GM18867 (cell line): ENCODE measurements around the gene TXK.

Source experiments
- ATAC-seq: cut with Tn5 transposase; IDR thresholded peaks from one replicate; pipeline ENCODE4 v1.9.1; 2021; ENCODE audit warnings: mild to moderate bottlenecking, moderate library complexity; ENCODE audit not compliant: unreplicated experiment

TXK gene

GRCh38 chr4:48064349-48064748 lies 69.7 kb downstream of the TXK start:
- no peak for ATAC-seq

- ATAC-seq: no peak
Observed at GRCh38 chr4:48058617-48059530, 75.2 kb downstream of the TXK start.

DNA sequence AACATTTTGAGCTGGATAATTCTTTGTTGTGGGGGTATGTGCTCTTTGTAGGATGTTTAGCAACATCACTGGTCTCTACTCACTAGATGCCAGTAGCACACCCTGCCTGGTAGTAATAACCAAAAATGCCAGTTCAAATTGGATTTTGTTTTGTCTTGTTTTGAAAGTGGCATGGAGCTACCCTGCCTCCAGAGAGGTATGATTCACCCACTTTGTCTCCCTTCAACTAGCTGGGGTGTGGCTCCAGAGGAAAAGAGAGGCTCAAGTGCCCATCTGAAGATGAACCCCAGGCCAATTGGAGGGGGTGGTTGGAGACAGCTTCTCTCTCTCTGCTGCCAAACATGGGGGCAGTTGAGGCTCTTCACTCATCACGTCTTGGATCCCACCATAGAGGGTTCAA lies 83.0 kb downstream of the TXK start:
- ATAC-seq: no peak

GRCh38 chr4:48049483-48049882 lies 84.6 kb downstream of the TXK start:
- no peak for ATAC-seq

DNA sequence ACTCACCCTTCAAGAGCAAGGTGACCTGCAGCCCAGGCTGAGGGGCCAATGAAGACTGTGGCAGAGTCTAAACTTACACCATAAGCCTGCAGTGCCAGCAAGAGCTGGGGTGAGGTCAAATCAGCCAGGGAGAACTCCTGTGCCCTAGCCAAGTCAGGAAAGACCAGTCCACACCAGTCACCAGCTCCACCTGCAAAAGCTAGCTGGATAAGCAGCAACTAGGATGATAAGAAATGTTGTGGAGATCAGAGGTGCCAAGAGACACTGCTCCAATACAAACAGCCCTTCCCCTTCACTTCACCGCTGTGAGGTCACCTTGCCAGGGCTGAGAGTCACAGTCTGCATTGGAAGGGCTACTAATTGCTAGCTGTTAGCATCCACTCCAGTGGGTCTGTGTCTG lies 86.2 kb downstream of the TXK start:
- ATAC-seq: peak; percentile 20

DNA sequence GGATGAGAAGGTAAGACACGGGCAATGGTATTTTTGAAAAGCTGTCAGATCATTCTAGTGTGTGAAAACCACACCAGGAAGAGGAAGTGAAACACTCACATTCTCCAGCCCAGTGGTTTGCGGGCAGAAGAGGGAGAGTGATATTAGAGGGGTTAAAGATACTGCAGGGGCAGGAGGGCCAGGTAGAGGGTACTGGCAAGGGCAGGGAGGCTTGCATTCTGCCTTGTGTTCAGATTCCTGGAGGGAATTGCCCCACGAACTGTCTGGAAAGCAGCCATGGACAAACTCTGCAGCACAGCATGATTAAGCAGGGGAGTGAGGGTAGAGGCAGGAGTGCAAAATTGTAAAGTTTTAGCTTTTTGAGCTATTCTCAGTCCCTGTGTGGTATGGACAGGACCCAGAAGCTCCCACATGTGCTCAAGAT lies 86.6 kb downstream of the TXK start:
- ATAC-seq: peak; percentile 98

DNA sequence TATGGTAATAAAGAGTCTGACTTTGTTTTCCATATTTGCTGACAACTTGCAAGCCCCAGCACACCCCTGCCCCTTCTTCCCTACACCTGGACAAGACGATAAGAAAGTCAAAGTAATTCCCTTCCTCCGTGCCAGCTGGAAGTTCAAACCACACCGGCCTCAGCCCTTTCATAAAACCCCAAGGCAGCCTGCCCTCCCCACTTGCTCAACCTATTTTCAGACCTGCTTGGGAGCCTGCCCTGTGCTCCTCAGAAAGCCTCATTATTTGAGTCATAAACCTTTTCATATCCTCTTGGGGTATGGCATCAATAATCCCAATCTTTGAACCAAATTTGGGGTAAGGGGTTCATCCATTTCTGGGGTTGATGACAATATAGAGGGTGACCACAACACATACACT lies 88.0 kb downstream of the TXK start:
- no peak for ATAC-seq

DNA sequence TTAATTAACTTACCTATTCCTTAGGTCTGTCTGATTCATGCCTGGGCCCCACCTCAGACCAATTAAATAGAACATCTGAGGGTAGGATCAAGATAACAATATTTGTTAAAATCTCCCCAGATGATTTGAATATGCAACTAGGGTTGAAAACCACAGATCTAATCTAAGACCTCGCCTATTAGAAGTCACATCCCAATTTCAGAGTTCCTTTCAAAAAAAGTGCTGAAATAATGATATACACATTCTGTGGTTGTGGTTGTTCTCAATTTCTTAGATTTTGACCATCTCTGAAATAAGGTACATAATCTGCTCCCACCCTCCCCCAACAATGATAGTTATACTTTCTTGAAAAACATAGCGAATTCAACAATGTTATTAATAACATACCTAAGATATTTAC lies 89.8 kb downstream of the TXK start:
- ATAC-seq: no peak

GRCh38 chr4:48043504-48043903 lies 90.5 kb downstream of the TXK start:
- ATAC-seq: no peak

GRCh38 chr4:48042979-48043461 lies 91.0 kb downstream of the TXK start:
- no peak for ATAC-seq

DNA sequence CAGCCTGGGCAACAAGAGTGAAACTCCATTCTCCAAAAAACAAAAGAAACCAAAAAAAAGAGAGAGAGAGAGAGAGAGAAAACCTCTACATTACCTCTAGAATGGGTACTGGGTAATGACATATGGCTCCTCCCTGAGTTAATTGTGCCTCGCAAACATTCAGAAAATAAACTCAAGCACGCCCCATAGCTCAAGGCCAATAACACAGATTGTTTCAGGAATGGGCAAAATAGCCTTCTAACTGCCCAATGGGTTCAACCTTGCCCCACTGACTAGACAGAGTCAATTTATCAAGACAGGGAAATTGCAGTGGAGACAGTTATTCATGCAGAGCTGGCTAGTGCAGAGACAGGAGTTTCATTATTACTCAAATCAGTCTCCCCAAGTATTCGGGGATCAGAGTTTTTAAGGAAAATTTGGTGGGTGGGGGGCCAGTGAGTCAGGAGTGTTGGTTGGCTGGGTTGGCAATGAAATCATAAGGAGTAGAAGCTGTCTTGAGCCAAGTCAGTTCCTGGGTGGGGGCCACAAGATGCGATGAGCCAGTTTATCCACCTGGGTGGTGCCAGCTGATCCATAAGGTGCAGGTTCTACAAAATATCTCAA lies 92.4 kb downstream of the TXK start:
- no peak for ATAC-seq

GRCh38 chr4:48039561-48039960 lies 94.5 kb downstream of the TXK start:
- no peak for ATAC-seq

GRCh38 chr4:48038666-48039065 lies 95.4 kb downstream of the TXK start:
- ATAC-seq: no peak

DNA sequence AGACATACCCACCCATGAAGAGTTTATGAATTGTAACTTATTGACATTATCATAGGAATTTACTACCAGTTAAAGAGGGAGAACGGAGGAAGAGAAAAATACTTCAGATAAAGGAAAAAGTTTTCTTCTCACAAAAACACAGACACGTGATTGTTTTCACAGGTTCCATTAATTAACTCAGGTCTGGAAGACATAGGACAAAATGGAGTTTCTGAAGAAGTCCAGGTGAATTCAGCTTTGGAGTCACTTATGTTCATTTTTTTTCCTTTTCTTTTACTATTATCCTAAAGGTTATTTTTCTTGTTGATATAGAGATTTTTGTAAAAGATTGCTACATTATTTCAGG lies 97.0 kb downstream of the TXK start:
- no peak for ATAC-seq

DNA sequence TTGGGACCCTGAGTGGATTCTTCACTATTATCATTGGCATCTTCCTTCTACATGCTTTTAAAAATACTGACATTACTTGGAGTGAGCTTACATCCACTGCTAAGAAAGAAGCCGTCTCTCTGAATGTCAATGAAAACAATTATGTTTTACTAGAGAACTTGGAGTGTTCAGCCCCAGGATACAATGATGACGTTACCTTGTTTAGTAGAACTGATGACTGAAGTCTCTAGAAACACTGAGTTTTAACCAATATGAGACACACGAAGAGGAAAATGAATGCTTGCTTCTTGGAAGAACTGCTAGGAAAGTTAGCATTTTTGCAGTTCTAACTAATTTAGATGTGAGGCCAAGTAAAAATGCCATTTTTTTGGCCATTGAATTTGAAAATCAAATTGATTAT lies 98.1 kb downstream of the TXK start:
- ATAC-seq: no peak

DNA sequence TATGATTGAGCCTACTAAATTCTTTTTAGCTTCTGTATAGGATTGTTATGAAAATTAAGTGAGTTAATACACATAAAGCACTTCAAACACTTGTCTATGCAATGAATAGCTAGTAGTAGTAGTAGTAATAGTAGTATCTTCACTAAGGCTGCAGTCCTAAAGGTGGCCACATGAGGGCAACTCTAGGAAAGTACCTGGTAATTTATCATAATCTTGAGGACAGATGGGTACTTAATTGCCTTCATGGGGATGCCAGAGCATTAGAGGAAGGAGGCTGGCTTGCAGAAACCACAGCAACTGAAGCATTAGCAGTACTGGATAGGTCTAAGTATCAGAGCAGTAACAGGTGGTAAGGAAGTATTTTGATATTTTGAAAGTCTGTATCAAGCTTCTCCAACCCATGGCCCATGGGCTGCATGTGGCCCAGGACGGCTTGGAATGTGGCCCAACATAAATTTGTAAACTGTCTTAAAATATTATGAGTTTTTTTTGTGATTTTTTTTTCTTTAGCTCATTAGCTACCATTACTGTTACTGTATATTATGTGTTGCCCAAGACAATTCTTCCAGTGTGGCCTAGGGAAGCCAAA lies 100.1 kb downstream of the TXK start:
- ATAC-seq: peak; percentile 59

GRCh38 chr4:48033412-48033811 lies 100.6 kb downstream of the TXK start:
- no peak for ATAC-seq

DNA sequence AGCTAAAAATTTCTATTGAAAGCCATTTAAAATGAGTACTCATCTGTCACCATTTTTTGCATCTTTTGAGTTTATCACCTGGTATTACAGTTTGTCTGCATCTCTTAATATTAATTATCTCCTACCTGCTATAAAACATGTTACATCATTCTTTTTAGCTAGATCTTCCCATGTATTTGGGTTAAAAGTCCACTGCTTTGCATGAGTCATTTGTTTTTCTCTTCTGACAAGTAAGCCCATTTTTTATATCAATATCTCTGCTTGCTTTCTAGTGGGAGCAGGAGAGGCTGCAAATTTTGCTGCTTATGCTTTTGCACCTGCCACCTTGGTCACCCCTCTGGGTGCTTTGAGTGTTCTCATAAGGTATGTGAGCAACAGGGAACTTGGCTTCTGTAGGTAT lies 101.3 kb downstream of the TXK start:
- ATAC-seq: no peak

- ATAC-seq: no peak
Observed at GRCh38 chr4:48031802-48032525, 102.1 kb downstream of the TXK start.

GRCh38 chr4:48030470-48030869 lies 103.6 kb downstream of the TXK start:
- no peak for ATAC-seq

GRCh38 chr4:48028696-48029095 lies 105.4 kb downstream of the TXK start:
- ATAC-seq: peak; percentile 59
